ENCODE data around the gene SORCS2.

SORCS2 gene

GRCh38 chr4:7198440-7199128, 6.2 kb downstream of the SORCS2 start:
- no peaks in the 10 kb centered on the region for H3K36me3 ChIP-seq (ENCODE audit: control insufficient read depth, insufficient read depth, low read length)
- DNase-seq (ENCODE audit: extremely low read depth, insufficient read length): no peak
- no peak for TF ChIP-seq CTCF (IDR thresholded peaks at IDR 0.05; ENCODE audit: insufficient read depth, low read length, poor library complexity, severe bottlenecking)
- peaks cover 4% of the 10 kb centered on the region; the same call in 1 of the 2 replicates for H3K27me3 ChIP-seq (replicated peaks; ENCODE audit: control insufficient read depth, insufficient read depth, low read length)
- no peak overlapping the region for H3K4me3 ChIP-seq (replicated peaks; ENCODE audit: low read depth, low read length)

GRCh38 chr4:7199129-7199725, 6.9 kb downstream of the SORCS2 start:
- peaks cover 4% of the 10 kb centered on the region; the same call in 1 of the 2 replicates for H3K27me3 ChIP-seq (replicated peaks; ENCODE audit: control insufficient read depth, insufficient read depth, low read length)

GRCh38 chr4:7199771-7200441, 7.6 kb downstream of the SORCS2 start:
- Histone ChIP-seq H3K36me3 (ENCODE audit: control insufficient read depth, insufficient read depth, low read length) (no peaks in the 10 kb centered on the region), H3K27me3 (replicated peaks; ENCODE audit: control insufficient read depth, insufficient read depth, low read length) (peaks cover 4% of the 10 kb centered on the region), H3K4me3 (replicated peaks; ENCODE audit: low read depth, low read length) (no peak overlapping the region)
- no peak for DNase-seq (ENCODE audit: extremely low read depth, insufficient read length)
- TF ChIP-seq CTCF (IDR thresholded peaks at IDR 0.05; ENCODE audit: insufficient read depth, low read length, poor library complexity, severe bottlenecking): no peak

More at GRCh38 chr4:7199129-7199725, 6.9 kb downstream of the SORCS2 start:
- Histone ChIP-seq H3K36me3 (ENCODE audit: control insufficient read depth, insufficient read depth, low read length) (no peaks in the 10 kb centered on the region), H3K4me3 (replicated peaks; ENCODE audit: low read depth, low read length) (no peak overlapping the region)
- no peak for TF ChIP-seq CTCF (IDR thresholded peaks at IDR 0.05; ENCODE audit: insufficient read depth, low read length, poor library complexity, severe bottlenecking)
- DNase-seq (ENCODE audit: extremely low read depth, insufficient read length): no peak

- TF ChIP-seq CTCF (IDR thresholded peaks at IDR 0.05; ENCODE audit: insufficient read depth, low read length, poor library complexity, severe bottlenecking): no peak
- H3K4me3 ChIP-seq (replicated peaks; ENCODE audit: low read depth, low read length): no peak overlapping the region
- DNase-seq (ENCODE audit: extremely low read depth, insufficient read length): no peak
Measured at GRCh38 chr4:7200801-7201200, 8.5 kb downstream of the SORCS2 start.

GRCh38 chr4:7201420-7202305, 9.3 kb downstream of the SORCS2 start:
- H3K36me3 ChIP-seq (ENCODE audit: control insufficient read depth, insufficient read depth, low read length): no peaks in the 10 kb centered on the region
- no peak for DNase-seq (ENCODE audit: extremely low read depth, insufficient read length)
- H3K4me3 ChIP-seq (replicated peaks; ENCODE audit: low read depth, low read length): no peak overlapping the region
- peaks cover 4% of the 10 kb centered on the region for H3K27me3 ChIP-seq (replicated peaks; ENCODE audit: control insufficient read depth, insufficient read depth, low read length)
- no peak for TF ChIP-seq CTCF (IDR thresholded peaks at IDR 0.05; ENCODE audit: insufficient read depth, low read length, poor library complexity, severe bottlenecking)

More at GRCh38 chr4:7200801-7201200, 8.5 kb downstream of the SORCS2 start:
- peaks cover 4% of the 10 kb centered on the region for H3K27me3 ChIP-seq (replicated peaks; ENCODE audit: control insufficient read depth, insufficient read depth, low read length)
- no peaks in the 10 kb centered on the region for H3K36me3 ChIP-seq (ENCODE audit: control insufficient read depth, insufficient read depth, low read length)

Measured in GM06990 (cell line).